ENCODE results near the gene BICRAL.
"Not testable (repeated sequence)": the region's sequence is repeated elsewhere in the genome, so short reads cannot be mapped to it uniquely, and the experiment has no call there.

Gene BICRAL

DNA sequence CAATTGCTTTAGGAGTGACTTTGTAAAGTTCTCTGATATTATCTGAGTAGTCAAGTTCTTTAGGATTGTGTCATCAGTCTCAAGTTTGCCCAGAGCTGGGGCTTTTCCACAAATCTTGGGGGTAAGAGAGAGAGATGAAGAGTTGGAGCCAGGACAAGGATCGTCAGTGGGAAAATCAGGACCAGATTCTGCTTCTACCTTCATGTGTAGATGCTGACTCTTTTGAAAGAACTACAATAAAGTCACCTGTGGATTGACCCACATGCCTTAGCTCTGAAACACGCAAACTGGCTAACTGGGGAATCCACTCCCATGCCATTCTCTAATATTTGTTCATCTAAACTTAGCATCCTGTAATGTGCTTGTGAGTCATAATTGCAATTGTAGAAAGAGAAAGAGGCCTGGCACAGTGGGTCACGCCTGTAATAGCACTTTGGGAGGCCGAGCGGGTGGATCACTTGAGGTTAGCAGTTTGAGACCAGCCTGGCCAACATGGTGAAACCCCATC lies 15.6 kb upstream of the BICRAL start:
- DNase-seq: peak; percentile 86

DNA sequence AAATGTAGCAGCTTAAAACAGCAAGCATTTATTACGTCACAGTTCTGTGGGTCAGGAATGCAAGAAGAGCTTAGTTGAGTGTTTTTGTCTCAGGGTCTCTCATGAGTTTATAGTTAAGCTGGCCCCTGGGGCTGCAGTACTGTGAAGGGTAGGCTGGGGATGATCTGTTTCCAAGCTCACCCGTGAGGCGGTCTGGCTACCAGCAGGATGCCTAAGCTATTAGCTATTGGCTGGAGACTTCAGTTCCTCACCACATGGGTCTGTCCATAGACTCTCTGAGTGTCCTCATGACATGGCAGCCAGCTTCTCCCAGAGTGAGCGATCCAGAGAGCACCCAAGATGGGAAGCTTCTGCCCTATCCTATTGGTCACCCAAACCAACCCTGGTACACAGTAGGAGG lies 12.8 kb upstream of the BICRAL start:
- DNase-seq: no peak

DNA sequence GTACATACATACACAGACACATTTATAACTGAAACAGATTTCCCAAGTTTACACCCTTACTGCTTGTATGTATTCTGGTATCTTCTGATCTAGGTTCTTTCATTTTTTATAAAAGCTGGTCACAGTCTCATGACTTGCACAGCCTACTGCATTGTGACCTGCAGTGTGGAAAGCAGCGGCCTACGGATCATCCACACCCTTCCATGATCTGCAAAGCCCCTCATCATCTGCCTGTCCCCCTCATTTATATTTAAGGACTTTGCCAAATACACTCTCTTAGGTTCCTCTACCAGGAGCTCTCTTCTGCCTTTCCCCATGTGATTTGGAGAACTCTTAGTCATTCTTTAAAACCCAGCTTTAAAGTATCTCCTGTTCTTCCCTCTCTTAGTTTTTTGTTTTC lies 12.0 kb upstream of the BICRAL start:
- DNase-seq: no peak

DNA sequence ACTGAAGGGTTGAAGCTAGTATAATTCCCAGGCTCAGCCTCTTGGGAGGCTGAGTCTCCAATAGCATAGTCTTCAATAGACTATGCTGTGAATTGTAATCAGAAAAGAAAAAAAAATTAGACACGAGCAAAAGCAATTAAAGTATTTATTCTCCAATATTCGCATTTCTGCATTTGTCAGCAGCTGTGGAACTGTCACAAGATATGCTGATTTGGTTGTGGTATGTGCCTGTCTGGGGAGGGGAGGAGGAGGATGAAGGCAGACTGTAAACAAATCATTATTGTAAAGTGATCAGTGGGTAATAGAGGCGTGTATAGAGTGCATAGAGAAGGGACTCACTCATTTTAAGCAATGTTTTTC lies 10.1 kb upstream of the BICRAL start:
- no peak for DNase-seq

DNA sequence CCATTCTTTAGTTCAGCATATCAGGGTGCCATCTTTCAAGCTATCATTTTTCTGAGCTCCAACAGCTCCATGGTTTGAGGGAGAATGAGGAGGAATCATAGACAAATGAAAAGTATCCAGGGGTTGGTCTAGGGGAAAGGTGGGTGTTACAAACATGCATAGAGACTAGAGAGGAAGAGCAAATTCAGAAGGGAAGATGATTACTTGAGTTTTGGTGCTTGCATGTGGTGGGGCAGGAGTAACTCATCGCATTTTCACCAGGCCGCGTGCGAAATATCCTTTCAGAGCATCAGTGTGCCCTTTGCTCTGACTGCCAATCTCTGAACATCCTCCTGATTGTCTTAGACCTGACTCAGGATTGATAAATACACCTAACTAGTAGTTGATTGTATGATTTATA lies 7.7 kb upstream of the BICRAL start:
- DNase-seq: no peak

DNA sequence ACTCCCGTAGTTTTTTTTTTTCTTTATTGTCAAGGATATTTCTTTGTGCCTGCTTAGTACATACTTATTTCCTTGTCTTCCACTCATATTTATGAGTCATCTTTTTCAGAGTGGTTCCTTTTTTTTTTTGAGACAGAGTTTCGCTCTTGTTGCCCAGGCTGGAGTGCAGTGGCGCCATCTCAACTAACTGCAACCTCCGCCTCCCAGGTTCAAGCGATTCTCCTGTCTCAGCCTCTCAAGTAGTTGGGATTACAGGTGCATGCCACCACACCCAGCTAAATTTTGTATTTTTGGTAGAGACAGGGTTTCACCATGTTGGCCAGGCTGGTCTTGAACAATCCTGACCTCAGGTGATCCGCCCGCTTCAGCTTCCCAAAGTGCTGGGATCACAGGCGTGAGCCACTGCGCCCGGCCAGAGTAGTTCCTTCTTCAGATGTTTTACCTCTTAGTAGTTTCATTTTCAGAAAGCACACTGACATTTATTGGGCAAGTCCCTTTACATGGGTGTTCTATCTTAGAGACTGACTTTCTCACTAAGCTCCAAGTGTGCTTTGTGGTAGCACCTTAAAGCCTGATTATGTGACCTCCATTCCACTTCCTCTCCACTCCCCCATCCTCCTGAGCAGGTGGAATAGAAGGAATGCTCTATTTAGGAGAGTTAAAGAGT lies 6.9 kb upstream of the BICRAL start:
- DNase-seq: not testable (repeated sequence)

DNA sequence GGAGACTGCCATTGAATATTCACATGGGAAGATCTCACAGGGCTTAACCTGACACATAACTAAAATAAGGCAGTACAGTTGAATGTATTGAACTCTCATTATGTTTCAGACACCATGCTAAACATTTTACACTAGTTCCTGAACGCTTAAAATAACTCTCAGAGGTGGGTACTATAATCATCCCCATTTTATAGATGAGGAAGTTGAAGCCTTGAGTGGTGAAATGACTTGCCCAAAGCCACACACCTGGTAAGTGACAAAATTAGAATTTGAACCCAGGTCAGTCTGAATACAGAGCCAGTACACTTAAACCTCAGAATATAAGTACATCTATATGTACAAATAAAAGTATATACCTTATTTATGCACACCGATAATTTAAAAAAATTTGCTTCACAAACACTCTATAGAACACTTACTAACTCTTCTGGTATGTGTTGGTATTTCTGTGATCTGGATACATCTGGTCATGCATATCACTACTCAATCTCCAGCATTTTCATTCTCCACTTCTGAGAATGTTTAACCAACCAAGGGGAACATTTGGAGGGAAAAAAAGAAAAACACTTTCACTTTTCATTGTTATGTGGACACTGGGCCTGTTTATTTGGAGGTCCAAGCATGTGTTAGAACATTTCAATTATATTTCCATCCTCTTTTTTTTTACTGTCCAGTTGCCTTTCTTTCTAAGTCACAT lies 4.6 kb upstream of the BICRAL start:
- peak; percentile 72 for DNase-seq

DNA sequence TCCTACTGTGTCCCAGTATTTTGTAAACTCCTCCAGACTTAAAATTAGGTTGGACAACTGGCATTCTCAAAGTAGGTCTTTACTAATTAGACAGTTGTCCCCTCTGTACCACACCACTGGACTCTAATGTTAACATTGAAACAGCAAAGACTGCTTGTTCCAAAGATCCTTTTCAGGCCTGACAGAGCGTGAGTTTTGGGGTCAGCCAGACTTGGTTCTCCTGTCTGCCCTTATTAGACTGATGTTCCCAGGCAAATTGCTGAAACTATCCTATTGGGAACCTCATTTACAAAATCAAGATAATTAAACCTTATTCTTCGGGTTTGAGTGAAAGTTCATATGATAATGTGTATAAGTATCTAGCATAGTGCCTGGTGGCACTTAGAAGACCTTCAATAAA lies 3.7 kb upstream of the BICRAL start:
- DNase-seq: no peak

DNA sequence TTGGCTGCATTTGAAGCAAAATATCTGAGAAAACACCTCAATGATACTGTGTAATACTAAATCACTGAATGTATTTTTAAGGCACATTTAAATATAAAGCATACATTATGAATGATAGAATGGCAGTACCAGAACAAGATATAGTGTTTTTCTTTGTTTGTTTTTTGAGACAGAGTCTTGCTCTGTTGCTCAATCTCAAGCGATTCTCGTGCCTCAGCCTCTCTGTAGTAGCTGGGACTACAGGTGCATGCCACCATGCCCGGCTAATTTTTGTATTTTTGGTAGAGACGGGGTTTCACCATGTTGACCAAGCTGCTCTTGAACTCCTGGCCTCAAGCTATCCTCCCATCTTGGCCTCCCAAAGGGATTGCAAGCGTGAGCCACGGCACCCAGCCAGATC lies 2.3 kb upstream of the BICRAL start:
- DNase-seq: no peak

DNA sequence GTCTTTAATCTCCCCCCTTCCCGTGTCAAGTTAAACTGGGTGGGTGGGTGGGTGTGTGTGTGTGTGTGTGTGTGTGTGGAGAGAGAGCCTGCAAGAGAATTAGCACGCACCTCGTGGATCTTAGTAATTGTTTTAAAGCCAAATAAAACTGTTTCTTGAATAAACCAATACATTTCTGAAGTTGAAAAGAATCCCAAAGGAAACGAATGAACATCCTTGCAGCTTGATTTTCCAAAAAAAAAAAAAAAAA lies 381 bp upstream of the BICRAL start:
- no peak for DNase-seq

DNA sequence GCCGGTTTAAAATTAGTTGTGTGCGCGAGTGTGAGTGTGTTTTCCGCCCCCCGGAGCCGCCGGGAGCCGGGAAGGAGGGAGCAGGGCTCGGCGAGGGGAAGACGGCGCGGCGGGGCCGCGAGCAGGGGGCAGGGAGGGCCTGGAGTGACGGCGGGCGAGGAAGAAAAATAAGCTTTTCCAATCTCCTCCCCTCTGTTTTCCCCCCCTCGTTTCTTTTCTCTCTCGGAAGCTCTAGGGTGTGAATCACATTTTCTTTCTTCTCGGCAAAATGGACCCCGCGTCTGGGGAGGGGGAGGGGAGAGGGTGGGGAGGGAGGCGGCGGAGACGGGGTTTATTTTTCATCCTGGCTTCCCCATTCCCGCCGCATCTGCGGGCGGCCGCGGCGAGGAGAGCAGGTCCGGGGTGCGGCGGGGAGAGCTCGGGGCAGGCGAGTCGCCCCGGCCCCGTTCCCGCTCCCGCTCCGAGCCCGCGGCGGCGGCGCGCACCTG lies 881 bp downstream of the BICRAL start:
- DNase-seq: peak; percentile 86

DNA sequence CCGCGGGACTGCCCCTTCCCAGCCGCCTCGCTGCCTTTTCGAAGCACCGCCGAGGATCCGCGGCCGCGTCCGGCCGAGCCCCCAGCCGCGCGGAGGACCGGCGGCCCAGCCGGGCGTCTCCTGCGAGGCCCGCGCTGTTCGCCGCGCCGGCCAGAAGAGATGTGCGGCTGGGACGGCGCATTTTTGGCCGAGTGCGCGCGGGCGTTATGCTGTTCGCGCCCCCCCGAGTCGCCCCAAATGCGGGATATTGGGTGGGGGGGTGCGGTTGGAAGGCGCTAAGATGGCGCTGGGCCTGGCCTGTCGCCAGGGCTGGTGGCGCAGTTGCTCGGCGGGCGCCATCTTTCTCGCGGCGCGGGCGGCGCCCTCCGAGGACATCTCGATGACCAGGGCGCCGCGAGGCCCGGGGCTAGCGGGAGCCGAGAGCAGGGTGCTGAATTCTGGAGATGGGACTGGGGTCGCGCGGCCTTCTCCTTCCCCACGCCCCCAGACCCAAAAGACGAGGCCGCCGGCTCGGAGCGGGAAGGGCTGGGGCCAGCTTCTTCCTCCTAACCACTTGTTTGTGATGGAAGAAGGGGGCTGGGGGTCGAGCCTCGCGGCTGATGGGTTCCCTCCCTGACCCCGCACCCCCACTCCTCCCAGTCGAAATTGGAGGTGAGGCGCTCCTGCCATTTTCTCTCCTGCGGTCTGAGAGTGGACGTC lies 1.5 kb downstream of the BICRAL start:
- peak; percentile 72 for DNase-seq

DNA sequence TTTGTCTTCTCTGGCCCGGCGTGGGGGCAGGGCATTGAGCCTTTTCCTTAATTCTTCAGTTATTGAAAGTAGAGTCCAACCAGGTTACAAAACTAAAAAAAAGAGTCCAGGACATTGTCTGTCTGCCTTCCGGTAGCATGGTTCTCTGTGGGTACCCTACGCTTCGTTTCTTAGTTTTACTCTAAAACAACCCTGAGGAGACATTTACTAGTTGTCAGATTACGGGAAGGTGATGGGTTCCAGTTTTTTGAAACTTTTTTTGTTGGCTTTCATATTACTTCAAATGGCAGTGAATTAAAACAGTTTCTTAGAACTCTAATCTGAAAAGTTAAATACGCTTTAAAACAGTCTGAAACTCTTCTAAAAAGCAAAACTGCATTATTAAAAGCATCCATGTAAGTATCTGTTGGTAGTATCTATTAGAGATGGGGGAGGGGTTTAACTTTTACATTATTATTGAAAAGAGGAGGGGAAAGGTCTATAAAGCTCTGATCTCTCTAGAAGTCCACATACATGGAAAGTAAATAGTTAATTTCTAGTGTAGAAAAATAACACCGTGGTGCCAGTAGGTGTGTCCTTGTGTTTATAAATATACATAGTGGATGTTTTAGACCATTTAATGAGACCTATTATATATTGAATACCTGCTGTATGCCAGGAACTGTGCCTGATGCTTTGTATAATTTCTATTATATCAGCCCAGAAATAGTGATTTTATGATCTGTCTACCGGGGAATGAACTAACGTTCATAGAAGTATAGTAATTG lies 2.2 kb downstream of the BICRAL start:
- no peak for DNase-seq

DNA sequence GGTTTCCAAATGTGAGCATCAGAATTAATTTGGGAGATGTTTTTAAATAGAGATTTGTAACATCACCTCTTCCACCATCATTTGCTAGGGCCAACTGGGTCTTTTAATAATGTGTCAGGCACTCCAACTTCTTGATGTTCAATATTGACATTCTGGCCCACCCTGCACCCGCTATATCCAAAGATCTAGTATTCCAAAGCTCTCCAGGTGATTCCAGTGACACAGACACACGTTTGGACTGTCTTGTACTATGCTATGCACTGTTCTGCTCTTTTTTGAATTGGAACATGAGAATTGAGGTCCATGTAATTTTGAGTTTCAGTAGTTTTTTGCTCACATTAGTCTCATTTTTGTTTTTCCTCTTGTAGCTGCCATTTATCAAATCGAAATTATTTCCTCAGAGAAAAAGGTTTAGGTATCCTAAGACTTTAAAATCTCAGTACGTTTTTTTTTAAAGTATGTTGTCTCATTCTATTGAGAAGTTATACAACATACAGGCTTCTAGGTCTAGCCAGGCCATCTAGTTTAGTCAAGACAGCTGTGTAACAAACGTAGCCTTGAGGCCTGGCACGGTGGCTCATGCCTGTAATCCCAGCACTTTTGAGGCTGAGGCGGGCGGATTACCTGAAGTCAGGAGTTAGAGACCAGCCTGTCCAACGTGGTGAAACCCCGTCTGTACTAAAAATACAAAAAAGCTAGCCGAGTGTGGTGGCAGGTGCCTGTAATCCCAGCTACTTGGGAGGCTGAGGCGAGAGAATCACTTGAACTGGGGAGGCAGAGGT lies 3.1 kb downstream of the BICRAL start:
- DNase-seq: no peak

DNA sequence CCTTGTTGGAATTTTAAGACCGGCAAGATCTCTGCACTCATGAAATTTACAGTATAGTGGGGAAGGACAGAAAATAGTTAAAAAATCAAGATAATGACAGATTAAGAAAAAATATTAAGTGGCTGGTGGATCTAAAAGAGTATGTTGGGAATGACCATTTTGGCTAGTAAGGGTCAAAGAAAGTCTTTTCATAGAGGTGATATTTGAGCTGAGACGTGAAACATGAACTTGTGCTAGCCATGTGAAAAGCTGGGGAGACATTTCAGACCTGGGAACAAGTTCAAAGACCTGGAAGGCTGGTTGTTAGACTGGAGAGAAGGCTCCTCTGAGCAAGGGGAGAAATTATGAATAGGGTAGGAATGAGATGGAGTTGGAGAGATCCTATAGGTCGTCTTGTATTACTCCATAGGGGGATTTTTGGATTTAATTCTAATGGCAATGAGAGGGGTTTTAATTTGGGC lies 4.7 kb downstream of the BICRAL start:
- DNase-seq: no peak

DNA sequence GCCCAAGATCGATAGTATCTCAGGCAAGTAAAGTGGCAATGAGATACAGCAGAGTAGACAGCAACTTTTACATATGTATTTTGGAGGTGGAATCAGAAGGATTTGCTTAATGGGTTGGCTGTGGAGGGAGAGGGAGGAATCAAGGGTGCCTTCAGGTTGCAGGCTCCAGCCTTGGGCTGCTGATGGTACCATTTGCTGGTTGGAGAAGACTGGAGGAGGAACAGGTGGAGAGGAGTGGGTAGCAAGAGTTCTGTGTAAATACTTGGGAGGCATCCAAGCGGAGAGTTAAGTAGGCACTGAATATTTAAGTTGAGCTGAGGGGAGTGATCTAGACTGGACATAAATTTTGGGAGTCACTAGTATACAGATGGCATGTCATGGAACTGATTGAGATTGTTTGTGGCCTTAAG lies 5.2 kb downstream of the BICRAL start:
- no peak for DNase-seq

DNA sequence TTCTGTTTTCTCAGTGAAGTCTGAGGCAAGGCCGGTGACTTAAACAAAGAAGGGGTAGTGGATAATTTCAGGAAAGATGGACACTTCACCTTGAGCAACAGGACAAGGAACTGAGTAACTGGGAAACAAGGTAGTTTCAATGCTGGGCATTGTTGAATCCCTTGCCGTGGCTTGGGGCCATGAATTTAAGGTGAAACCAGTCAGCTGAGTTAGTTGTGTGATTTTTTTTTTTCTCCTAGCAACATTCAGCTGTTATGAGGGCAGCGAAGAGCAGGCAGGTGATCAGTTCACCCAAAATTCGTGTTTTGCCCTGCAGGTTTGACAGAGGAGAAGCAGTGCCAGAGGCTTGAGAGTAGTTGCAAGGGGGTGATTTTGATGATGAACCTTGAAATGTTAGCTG lies 6.8 kb downstream of the BICRAL start:
- DNase-seq: no peak

DNA sequence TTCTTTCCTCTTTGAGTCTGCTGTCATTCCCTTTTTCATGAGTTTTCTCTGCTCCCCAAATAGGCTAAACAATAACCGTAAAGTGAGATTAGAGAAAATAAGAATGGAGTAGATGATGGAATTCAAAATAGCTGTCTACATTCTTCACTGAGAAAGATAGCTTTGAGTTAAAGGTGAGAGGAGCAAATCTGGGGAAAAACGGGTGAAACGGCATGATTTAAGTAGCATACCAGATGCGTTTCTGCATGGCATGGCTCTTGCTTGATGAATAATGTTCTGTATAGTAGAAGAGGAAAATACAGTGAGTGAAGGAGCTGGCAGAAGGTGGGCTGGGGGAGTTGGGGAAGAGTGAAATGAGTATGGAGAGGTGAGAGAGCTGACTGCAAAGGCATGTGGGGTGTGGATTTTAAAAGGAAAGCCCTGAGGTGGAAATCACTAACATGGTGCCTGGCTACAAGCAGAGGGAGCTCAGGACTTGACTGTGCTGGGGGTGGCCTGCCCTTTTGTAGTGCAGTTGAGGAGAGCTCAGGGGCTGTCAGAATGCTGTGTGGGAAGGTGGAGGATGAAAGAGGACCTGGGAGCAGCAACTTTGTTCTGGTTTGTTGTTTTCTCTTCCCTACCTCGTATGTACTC lies 8.8 kb downstream of the BICRAL start:
- no peak for DNase-seq

DNA sequence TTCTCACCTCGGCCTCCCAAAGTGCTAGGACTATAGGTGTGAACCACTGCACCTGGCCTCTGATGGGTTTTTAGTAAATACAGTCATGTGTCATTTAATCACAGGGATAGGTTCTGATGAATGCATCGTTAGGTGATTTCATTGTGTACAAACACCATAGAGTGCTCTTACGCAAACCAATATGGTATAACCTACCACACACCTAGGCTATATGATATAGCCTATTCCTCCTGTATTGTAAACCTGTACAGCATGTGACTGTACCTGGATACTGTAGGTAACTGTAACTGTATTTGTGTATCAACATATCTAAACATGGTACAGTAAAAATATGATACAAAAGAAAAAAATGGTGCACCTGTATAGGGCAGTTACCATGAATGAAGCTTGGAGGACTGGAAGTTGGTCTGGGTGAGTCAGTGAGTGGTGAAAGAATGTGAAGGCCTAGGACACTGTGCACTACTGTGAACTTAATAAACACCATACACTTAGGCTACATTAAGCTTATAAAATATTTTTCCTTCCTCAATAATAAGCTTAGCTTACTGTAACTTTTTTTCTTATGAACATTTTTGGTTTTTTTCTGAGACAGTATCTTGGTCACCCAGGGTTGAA lies 10.0 kb downstream of the BICRAL start:
- DNase-seq: peak; percentile 29

DNA sequence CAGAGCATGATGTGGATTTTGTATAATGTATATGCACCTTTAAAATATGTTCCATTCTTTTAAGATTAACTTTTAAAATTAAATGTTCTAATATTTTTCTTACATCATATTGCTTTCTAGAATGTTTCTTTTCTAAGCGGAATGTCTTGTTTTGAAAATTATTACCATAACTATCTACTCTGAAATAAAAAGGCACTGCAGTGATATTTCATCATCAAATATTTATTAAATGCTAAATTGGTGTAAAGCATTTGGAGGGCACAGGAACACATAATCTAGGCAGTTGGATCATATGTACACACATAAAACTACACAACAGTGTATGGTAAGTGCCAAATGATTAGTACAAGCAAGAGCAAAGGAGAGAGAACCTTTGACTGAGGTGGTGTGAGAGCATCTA lies 13.8 kb downstream of the BICRAL start:
- DNase-seq: no peak

DNA sequence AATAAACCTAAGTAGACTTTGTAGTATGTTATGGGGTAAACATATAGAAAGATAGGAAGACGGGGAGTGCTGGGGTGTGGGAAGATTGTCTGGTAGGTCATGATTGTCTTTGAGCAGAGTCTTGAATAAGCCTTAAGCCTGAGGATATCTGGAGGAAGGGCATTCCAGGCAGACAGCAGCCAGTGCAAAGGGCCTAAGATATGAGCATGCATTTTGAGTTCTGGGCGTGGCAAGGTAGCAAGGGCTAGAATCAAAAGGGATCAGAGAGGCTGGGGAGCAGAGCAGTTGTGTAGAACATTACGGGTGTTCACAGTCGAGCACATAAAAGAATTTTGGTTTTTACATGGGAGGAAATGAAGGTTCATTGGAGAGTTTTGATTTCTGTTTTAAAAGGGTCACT lies 14.3 kb downstream of the BICRAL start:
- no peak for DNase-seq

DNA sequence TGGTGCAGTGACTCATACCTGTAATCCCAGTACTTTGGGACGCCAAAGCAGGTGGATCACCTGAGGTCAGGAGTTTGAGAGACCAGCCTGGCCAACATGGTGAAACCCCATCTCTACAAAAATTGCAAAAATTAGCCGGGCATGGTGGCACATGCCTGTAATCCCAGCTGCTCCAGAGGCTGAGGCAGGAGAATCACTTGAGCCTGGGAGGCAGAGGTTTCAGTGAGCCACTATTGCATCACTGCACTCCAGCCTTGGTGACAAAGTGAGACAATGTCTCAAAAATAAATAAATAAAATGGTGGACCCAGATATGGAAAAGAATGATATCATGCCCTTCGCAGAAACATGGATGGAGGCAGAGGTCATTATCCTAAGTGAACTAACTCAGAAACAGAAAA lies 15.8 kb downstream of the BICRAL start:
- DNase-seq: not testable (repeated sequence)

Data from EL (cell line).